Thyroid gland (tissue), 4 donors: ENCODE data around the gene WDR27. TPM values are rescaled to one million over a fixed set of nuclear protein-coding genes. Genes with fewer than 3 reads are reported as not detected.

Source experiments
- DNase-seq, 2 donors: peaks; one replicate each; pipeline ENCODE4 v3.0.0-alpha.2; 2019
- H3K27ac ChIP-seq, 3 donors: fragments of 200-600 bp; sonication (generic); 1 replicate in 2 of 3; 2 replicates in 1 of 3; pipeline ENCODE4 v1.5.1; 2016 to 2019; ENCODE audit warnings: mild to moderate bottlenecking in 1 of 3, moderate library complexity in 1 of 3
- H3K27me3 ChIP-seq: fragments of 200-600 bp; sonication (generic); one replicate; pipeline ENCODE4 v1.5.1; 2019
- H3K36me3 ChIP-seq, 2 donors: fragments of 200-600 bp; sonication (generic); one replicate each; pipeline ENCODE4 v1.5.1; 2016 to 2019
- H3K4me1 ChIP-seq, 2 donors: fragments of 200-600 bp; sonication (generic); one replicate each; pipeline ENCODE4 v1.5.1; 2017 to 2019
- H3K4me3 ChIP-seq, 3 donors: fragments of 200-600 bp; sonication (generic); replicated peaks in 1 of 3; 1 replicate in 2 of 3; 2 replicates in 1 of 3; pipeline ENCODE4 v1.5.1; 2016; ENCODE audit warnings: mild to moderate bottlenecking in 1 of 3
- H3K9me3 ChIP-seq: fragments of 200-600 bp; sonication (generic); one replicate; pipeline ENCODE4 v1.5.1; 2017
- POLR2A ChIP-seq, 2 donors: fragments of 450-650 bp; IDR thresholded peaks; one replicate each; pipeline ENCODE4 v1.6.1; 2017; ENCODE audit warnings: antibody characterized with exemption in 2 of 2, mild to moderate bottlenecking in 2 of 2, moderate library complexity in 1 of 2
- WGBS, 2 donors: methylation state at CpG; one replicate each; pipeline ENCODE4 v1.1.5; 2017; 5-methylcytosine and 5-hydroxymethylcytosine counted together
- intact Hi-C: fragments of 100-400 bp; cut with DNase I; formaldehyde crosslinking; loops from one replicate; pipeline ENCODE4 v1.15.1; 2023
- total RNA-seq, 4 donors: library from RNA; depleted of rRNA; stranded (reverse); fragments of >200 nt; gene quantifications; one replicate each; pipeline ENCODE4 v1.2.3, GENCODE V29; 2016
- TF ChIP-seq, protein P1 (sequence below), 6 experiments: fragments of 200-600 bp in 3 of 6; fragments of 450-650 bp in 3 of 6; sonication (generic) in 3 of 6; IDR thresholded peaks; one replicate each; pipeline ENCODE4 v1.5.1; 2016 to 2019; ENCODE audit warnings: antibody characterized with exemption in 6 of 6, mild to moderate bottlenecking in 2 of 6, inconsistent platforms in 1 of 6, moderate library complexity in 1 of 6

WDR27 gene
- total RNA-seq, 4 donors from 2014 or later, result 48.9 to 74.6 (median 51.8) TPM

DNA sequence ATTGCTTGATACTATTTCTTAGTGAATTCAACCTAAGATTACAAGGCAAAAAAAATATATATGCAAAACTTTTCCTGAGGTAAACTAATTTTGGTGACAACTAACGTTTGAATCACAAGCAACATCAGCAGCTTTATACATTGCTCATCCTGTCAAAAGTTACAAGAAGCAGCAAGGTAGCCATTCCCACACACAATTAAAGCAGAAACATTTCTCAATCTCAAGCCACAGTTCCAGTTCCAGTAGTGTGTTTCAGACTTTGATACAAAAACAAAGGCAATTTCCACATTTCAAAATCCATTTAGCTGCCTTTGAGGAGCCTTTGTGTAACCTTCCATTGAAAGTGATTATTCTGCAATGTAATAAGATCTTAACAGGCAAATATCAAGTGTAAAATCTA is 191.0 kb downstream of the WDR27 start:
- intact Hi-C loops, result no loop called here
- no peak for TF ChIP-seq POLR2A (IDR thresholded peaks at IDR 0.05)
- TF ChIP-seq, protein P1, sequence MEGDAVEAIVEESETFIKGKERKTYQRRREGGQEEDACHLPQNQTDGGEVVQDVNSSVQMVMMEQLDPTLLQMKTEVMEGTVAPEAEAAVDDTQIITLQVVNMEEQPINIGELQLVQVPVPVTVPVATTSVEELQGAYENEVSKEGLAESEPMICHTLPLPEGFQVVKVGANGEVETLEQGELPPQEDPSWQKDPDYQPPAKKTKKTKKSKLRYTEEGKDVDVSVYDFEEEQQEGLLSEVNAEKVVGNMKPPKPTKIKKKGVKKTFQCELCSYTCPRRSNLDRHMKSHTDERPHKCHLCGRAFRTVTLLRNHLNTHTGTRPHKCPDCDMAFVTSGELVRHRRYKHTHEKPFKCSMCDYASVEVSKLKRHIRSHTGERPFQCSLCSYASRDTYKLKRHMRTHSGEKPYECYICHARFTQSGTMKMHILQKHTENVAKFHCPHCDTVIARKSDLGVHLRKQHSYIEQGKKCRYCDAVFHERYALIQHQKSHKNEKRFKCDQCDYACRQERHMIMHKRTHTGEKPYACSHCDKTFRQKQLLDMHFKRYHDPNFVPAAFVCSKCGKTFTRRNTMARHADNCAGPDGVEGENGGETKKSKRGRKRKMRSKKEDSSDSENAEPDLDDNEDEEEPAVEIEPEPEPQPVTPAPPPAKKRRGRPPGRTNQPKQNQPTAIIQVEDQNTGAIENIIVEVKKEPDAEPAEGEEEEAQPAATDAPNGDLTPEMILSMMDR (IDR thresholded peaks at IDR 0.05), result no peak
- H3K9me3 ChIP-seq, result no peaks in the 10 kb centered on the region

DNA sequence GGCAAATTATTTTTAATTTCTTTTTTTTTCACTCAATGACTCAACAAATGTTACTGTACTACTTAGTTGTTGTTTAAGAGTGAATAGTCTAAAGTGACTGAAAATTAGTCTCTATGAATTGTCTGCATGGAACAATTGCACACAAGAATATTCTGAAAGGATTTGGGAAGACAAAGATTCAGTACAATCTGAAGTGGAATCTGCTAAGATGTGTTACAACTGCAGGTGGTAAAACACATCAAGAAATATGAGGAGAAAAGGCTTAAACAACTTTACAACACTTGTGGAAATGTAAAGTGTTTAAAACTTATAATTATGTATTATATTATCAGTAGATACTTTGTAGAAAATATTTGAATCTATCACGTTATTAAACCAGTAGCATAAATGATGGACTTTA is 193.4 kb downstream of the WDR27 start:
- Histone ChIP-seq H3K27ac (no peak overlapping the region), H3K9me3 (no peaks in the 10 kb centered on the region), H3K4me1 (no peaks in the 10 kb centered on the region), H3K36me3 (no peaks in the 10 kb centered on the region), H3K4me3 (no peak overlapping the region), H3K27me3 (no peaks in the 10 kb centered on the region)
- DNase-seq, result no peak
- intact Hi-C loops, result no loop called here
- WGBS, 2 donors, result 95% methylated on average over 1 of the region's 1 CpG
- TF ChIP-seq POLR2A (IDR thresholded peaks at IDR 0.05), result no peak
- TF ChIP-seq, protein P1 (IDR thresholded peaks at IDR 0.05), result no peak

More for the DNA sequence above, 191.0 kb downstream of the WDR27 start:
- 68 to 71% methylated on average over 1 of the region's 1 CpG for WGBS, 2 donors
- H3K36me3 ChIP-seq, result no peaks in the 10 kb centered on the region
- no peak for DNase-seq
- no peaks in the 10 kb centered on the region for H3K4me1 ChIP-seq
- no peaks in the 10 kb centered on the region for H3K27me3 ChIP-seq
- no peak overlapping the region for H3K4me3 ChIP-seq
- no peak overlapping the region for H3K27ac ChIP-seq

DNA sequence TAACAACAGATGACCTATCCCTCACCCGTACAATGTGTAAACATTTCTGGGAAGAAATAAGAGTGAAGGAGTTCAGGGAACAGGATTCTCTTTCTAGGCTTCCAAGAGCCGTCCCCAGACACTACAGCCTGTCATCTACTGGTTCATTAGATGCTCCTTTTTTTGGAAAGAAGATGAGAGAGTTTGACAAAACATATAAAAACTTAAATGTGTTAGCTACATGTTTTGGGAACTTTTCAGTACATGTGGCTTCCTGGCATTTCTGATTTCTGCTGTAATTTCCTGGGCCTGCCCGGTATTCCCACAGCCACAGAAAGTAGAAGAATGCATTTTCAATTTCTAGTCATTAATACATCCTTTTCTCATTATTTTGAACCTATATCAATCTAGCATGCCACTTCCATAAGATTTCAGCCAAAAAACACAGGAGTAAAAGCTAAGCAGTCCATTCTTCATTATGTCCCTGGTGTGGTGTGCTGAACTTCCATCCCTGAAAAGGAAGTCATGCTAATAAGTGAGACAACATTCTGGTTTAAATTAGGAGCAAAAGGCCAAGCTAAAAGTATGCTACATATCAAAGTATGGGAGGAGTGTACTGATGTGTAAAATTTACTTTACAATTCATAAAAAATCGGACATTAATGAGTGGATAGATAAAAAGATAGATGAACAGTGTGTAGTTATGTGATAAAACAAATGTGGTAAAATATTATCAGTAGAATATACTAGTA is 198.2 kb downstream of the WDR27 start:
- Histone ChIP-seq H3K4me1 (no peaks in the 10 kb centered on the region), H3K36me3 (no peaks in the 10 kb centered on the region), H3K27me3 (no peaks in the 10 kb centered on the region), H3K4me3 (no peak overlapping the region), H3K9me3 (no peaks in the 10 kb centered on the region), H3K27ac (no peak overlapping the region)
- 72 to 80% methylated on average over 4 of the region's 4 CpGs for WGBS, 2 donors
- intact Hi-C loops, result no loop called here
- TF ChIP-seq, protein P1 (IDR thresholded peaks at IDR 0.05), result no peak
- TF ChIP-seq POLR2A (IDR thresholded peaks at IDR 0.05), result no peak
- no peak for DNase-seq

DNA sequence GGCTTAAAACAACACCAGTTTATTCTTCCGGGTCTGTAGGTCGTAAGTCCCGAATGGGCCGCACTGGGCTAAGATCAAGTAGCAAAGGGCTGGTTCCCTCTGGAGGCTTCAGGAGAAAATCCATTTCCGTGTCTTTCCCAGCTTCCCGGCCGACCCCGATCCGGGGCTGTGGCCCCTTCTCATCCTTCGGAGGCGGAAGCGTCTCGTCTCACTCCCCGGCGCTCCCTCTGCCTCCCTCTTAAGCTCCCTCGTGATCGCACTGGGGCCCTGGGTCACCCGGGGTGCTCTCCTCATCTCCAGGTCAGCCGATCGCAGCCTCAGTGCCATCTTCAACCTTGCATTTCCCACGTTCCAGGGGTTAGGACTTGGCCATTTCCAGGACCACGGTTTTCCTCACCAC is 199.4 kb downstream of the WDR27 start:
- no peak for DNase-seq
- H3K27me3 ChIP-seq, result no peaks in the 10 kb centered on the region
- no peak overlapping the region for H3K27ac ChIP-seq
- H3K36me3 ChIP-seq, result no peaks in the 10 kb centered on the region
- 93 to 95% methylated on average over 22 of the region's 22 CpGs for WGBS, 2 donors
- no peaks in the 10 kb centered on the region for H3K4me1 ChIP-seq
- no peak for TF ChIP-seq POLR2A (IDR thresholded peaks at IDR 0.05)
- TF ChIP-seq, protein P1 (IDR thresholded peaks at IDR 0.05), result no peak
- no peak overlapping the region for H3K4me3 ChIP-seq
- intact Hi-C loops, result no loop called here
- H3K9me3 ChIP-seq, result no peaks in the 10 kb centered on the region

DNA sequence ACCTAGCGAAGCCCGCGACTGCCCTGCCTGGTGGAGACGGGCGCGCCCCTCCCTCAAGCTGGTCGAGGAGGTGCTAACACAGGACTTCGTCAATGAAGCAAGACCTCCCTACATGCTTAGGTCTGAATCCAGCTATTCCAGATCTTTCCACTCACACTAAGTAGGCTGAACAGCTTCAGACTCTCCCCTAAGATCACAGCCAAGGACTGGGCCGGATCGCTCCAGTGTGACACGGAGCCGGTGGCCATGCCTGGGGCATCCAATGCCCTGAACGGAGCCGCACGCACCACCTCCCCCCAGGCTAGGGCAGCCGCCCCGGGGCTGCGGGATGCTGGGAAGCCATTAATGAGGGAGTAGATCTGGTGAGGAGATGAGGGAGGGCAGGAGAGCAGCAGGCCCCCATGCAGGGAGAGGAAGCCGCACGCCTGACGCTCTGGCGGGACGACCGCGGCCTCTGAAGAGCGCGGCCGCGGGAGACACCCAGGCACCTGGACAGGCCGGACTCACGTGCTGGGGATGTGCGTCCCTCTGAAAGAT is 200.0 kb downstream of the WDR27 start:
- Histone ChIP-seq H3K36me3 (no peaks in the 10 kb centered on the region), H3K4me1 (no peaks in the 10 kb centered on the region), H3K4me3 (no peak overlapping the region), H3K27me3 (no peaks in the 10 kb centered on the region), H3K9me3 (no peaks in the 10 kb centered on the region), H3K27ac (no peak overlapping the region)
- 97 to 98% methylated on average over 32 of the region's 32 CpGs for WGBS, 2 donors
- intact Hi-C loops, result no loop called here
- TF ChIP-seq, protein P1 (IDR thresholded peaks at IDR 0.05), result no peak
- no peak for TF ChIP-seq POLR2A (IDR thresholded peaks at IDR 0.05)
- no peak for DNase-seq
